Measurements from ENCODE around the gene CABLES1.

CABLES1 gene

GRCh38 chr18:23217781-23218180 is 82.5 kb downstream of the CABLES1 start:
- no peak for DNase-seq (ENCODE audit: low spot score)

DNA sequence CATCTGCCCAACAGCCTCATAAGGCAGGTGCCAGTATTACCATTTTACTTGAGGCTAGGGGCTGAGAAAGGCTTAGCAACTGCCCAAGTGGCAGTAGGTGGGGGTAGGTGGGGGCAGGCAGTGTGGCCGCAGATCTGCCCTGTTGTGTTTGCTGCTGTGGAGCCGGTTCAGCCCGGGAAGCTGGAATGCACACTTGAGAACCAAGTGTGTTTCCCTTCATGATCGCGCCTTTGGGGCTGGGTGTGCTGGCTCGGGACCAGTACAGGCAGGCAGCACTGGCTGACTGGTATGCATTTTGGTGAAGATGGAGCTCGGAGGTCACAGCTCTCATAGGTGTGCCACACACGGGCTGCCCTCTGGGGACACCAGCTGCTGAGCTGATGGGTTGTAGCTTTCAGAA is 85.1 kb downstream of the CABLES1 start:
- DNase-seq (ENCODE audit: low spot score): no peak

DNA sequence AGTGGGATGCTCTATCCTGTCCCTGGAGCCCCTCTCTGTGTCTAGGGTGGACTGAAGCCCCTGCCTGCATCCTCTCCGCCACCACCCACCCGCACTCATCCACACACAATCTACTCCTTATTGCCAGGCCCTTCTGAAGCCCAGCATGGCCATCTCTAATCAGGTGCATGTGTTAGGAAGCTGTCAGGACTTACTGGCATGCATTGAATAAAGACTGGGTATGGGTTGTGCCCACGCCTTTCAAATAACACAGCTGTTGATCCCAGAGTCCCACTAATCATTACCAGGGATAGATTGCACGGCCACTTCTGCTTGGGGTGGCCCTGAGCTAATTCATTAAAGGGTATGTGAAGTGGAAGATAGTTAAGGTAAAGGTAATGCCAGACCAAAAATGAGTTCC is 88.4 kb downstream of the CABLES1 start:
- no peak for DNase-seq (ENCODE audit: low spot score)

- DNase-seq (ENCODE audit: low spot score): no peak
These were observed 90.2 kb downstream of the CABLES1 start for GRCh38 chr18:23225503-23225902.

DNA sequence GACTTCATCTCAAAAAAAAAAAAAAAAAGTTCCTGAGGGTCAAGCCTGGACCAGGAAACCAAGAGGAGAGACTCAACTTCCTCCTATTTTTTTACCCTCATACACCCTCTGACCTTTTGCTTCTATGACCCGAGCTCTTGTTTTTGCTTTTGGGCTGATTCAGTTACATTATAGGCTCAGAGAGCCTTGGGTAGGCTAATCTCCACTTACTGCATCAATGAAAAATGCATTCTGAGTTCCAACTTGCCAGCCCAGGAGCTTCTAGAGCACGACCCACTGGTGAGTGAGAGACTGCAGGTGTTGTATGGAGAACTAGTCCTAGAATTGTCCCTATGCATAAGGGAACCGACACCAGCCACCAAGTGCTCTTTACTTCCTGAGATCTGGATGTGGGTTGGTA is 91.1 kb downstream of the CABLES1 start:
- DNase-seq (ENCODE audit: low spot score): no peak

- DNase-seq (ENCODE audit: low spot score): no peak
These were observed 91.8 kb downstream of the CABLES1 start for GRCh38 chr18:23226930-23227725.

DNA sequence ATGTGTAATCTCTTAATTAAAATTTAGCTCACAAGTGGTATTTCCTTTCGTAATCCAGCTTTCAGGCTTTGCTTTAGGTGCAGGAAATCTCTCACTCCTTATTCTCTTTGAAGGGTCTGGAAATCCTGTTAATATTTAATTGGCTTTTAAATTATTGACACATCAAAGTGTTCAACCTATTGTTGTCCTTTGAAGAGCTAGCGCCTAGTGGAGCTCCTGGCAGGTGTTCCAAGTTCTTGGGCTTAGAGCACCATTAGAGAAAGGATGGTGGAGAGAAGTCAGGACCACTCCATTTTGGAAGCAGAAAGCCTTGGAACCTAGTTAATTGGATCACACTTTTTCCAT is 92.4 kb downstream of the CABLES1 start:
- no peak for DNase-seq (ENCODE audit: low spot score)

DNA sequence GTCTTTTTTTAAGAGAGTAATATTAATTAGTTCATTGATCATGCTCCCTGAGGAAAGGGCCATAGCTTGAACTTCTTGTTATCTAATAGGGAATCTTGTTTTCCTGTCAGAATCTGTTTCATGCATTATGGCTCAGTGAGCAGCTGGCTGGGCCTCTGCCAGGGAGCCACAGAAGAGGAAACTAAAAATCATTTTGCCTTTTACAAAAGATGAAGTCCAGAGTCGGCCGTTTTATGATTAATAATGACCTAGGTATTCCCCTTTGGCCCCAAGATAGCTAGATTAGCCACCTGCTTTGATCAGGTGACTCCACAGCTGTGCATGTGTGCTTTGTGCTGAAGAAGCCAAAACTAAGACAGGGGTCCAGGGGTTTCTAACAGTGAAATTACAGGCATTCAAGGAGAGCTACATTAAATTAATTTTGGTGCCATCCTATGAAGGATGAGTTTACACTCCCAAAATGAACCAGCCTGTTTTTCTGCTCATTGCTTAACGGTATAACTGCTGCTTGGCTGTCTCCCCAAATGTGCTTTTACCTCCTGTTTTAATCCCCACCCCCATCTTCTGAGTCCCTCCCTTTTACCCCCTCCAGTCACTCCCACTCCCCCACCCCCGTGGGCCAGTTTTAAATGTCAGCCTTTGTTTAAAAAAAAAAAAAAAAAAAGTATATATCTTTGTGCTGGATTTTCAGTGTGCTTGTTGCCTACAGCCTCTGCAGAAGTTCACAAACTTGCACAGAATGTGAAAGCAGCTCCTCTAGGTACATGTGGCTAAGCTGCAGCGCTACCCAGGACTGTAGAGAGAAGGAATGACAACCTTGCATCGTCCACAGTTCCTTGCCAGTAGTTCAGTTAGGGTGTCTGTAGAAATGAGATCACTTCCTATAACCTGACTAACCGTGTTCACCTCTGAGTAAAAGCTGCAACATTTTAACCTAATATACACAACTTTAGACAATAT is 93.1 kb downstream of the CABLES1 start:
- no peak for DNase-seq (ENCODE audit: low spot score)

DNA sequence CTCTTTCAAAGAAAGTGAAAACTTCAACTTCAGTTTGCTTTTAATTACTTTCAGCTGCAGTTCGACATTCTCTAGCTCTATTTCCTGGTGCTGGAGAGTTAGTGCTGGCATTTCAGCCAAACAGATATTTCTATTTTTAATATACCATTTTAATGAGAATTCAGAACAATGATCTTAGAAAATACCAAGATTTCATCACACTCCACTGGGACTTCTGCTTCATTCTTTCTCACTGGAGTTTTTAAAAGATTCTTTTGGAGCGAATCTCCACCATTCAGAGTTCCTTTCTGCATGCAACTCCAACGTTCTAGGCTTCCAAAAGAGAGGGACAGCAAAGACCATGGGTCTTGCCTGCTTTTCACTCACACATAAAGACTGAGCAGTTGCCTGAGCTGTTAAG is 94.2 kb downstream of the CABLES1 start:
- DNase-seq (ENCODE audit: low spot score): no peak

GRCh38 chr18:23230686-23231085 is 95.4 kb downstream of the CABLES1 start:
- no peak for DNase-seq (ENCODE audit: low spot score)

DNA sequence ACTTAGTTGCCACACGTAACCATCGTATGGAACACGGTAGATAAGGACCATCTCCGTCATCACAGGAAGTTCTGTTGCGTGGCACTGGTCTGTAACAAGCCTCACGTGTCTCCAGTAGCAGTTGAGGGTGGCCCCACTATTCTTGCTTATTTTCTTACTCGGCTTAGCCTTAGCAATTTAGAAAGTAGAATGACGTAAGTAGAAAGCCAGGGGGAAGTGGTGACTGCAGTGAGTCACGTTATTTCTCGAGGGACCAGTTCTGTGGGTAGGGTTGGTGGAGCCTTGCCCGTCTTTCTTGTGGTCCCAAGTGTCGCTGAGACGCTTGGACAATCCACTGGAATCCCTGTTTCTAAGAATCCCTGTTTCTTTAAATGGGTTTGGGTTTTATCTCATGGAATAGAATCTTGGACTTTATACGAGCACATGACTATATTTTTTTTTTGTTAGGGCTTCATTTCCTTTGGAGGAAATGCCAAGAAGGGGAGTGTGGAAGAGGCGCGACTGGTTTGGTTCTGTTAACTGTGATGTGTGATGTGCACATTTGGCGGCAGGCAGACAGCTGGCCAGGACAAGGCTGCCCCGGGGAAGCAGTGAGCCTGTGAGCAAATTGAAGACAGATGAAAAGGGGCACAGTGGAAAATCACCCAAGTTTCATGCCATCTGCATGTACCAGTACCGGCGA is 96.2 kb downstream of the CABLES1 start:
- DNase-seq (ENCODE audit: low spot score): no peak

DNA sequence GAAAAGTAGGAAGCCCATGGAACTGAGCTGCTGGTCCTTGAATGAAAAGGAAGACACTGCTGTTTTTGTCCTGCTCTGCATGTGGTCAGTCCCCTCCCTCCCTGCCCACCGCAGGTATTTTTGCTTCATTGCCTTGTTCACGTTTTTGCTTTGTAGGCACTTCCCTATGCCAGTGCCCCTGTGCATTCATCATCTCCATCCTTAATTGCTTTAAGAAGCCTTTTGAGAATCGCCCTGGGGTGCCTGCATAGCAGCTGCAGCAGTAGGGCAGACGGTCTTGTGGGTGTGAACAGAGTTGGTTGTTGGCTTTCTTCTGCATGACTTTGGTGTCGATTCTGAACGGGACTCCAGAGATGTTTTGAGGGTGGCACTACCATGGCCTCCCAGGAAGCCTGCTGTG is 97.0 kb downstream of the CABLES1 start:
- DNase-seq (ENCODE audit: low spot score): no peak

GRCh38 chr18:23234619-23235018 is 99.3 kb downstream of the CABLES1 start:
- DNase-seq (ENCODE audit: low spot score): no peak

DNA sequence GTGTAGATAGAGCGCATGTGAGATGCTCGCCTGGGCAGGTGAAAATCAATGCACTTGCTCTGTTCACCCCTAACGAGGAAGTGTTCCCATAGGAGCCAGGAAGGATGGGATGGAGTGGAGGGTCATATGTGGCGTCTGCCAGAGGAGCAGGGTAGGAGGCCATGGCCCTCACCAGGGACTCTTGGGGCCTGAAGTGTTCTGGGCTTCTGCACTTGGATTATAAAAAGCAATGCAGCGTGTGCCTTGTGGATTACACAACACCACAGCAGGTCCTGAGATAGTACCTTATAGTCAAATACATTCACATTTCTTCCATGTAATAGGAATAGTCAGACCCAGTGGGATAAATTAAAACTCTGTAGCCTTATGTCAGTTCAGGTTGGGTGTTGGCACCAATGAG is 100.1 kb downstream of the CABLES1 start:
- no peak for DNase-seq (ENCODE audit: low spot score)

DNA sequence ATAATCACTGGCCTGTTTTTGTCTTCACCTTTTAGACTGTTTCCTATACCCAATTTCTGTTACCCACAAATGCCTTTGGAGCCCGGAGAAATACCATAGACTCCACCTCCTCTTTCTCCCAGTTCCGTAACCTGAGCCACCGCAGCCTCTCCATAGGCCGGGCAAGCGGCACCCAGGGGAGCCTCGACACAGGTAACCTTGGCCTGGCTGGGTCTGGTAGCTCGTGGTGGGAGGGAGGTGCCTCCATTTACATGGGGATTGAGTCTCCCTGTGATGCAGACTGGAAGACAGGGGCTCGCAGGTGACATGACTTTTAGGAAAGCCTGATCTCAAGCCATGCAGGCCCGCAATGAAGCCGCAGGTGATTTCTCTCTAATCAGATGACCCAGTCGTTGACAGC is 100.6 kb downstream of the CABLES1 start:
- no peak for DNase-seq (ENCODE audit: low spot score)

DNA sequence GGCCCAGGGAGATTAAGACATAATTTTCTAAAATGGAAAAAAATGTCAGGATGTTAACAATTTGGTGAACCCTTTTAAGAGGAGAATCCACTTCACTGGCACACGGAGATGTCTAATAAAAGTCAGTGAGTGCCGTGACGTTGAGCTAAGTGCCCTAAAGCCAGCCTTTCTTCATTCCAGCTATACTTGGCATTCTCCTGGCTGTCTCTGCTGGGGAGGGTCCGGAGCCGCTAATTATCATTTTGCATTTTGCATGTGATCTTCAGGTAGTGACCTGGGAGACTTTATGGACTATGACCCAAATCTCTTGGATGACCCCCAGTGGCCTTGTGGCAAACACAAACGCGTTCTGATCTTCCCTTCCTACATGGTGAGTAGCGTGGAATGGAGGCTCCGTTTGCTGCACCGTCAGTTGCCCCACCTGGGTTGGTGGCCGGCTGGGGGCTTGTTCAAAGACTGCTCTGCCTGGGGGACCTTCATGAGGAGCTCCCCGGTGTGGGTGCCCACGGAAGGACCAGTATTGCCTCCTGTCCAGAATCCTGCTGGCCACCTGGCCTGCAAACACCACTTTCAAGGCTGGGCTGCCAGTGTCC is 101.7 kb downstream of the CABLES1 start:
- no peak for DNase-seq (ENCODE audit: low spot score)

- no peak for DNase-seq (ENCODE audit: low spot score)
These were observed 102.4 kb downstream of the CABLES1 start for GRCh38 chr18:23237524-23238151.

DNA sequence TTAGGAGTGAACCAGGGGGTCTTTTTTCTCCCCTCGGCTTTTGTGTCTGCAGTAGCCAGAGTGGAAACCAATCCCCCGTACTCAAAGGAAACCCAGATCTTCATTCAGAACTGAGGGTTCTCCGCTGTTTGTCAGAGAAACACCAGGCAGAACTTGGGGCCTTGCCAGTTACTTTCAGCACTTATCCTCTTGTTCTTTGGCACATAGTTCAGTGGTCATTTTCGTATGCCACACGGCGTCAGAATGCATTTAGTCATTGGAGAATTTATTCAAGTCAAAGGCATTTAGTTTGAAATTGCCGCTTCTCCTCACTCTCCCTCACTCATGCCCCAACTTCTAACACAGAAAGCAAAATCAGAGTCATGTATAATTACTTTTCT is 102.9 kb downstream of the CABLES1 start:
- DNase-seq (ENCODE audit: low spot score): no peak

GRCh38 chr18:23238651-23239349 is 103.5 kb downstream of the CABLES1 start:
- DNase-seq (ENCODE audit: low spot score): no peak

DNA sequence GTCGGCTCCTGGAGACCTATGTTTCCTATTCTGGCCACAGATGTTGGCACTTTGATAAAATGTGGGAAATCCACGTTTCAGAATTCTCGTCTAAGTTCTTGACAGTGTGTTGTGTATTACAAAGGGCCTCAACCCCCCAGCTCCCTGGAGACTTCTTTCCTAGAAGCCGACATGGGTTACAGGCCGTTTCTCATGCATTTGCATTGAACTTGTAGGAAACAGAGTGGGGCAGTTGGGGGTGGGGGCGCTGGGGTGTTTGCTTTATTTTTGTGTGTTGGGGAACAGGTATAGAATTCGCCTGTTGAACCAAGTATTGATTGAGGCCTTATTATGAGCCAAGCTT is 104.0 kb downstream of the CABLES1 start:
- no peak for DNase-seq (ENCODE audit: low spot score)

DNA sequence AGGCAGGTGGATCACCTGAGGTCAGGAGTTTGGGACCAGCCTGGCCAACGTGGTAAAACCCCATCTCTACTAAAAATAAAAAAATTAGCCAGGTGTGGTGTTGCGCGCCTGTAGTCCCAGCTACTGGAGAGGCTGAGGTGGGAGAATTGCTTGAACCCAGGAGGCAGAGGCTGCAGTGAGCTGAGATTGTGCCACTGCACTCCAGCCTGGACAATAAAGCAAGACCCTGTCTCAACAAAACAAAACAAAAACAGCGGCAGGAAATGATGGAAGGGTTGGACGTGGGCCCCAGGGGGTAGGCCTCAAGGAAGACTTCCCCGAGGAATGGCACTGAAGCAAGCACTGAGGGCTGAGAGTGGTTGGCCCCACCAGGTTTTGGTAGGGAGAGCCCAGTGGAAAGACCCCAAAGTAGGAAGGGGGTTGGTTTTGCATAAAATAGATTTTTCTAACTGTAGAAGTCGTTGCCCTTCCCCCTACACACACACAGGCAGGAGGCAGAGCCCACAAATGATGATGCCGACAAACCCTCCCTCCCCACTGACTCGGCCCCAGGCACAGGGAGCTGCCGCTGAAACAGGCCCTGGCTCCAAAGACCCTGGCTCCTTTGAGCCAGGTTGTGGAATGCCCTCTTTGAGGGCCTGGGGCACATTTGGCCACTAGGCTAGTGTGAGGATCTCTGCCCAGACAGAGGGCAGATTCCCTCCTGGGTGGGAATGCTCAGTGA is 104.8 kb downstream of the CABLES1 start:
- no peak for DNase-seq (ENCODE audit: low spot score)

All from hematopoietic multipotent progenitor cell treated with erythropoietin and hydrocortisone succinate and interleukin-3 and kit ligand, for 17 days (in vitro differentiated cells).